HUES64 (cell line): ENCODE data around the gene NT5C3A.
"Not testable (repeated sequence)": the region's sequence is repeated elsewhere in the genome, so short reads cannot be mapped to it uniquely, and the experiment has no call there.

Source experiments
- H3K27ac ChIP-seq: 2 replicates; pipeline ENCODE4 v1.7.0; 2013; ENCODE audit warnings: low read depth, low read length, inconsistent platforms
- H3K27me3 ChIP-seq: 2 replicates; pipeline ENCODE4 v1.6.1; 2013; ENCODE audit warnings: mild to moderate bottlenecking, low read length; ENCODE audit not compliant: insufficient read depth
- H3K36me3 ChIP-seq: 2 replicates; pipeline ENCODE4 v1.6.1; 2013; ENCODE audit warnings: mild to moderate bottlenecking, low read length; ENCODE audit not compliant: insufficient read depth
- H3K4me1 ChIP-seq: 2 replicates; pipeline ENCODE4 v1.6.1; 2013; ENCODE audit warnings: mild to moderate bottlenecking, low read length, moderate library complexity; ENCODE audit not compliant: insufficient read depth
- H3K4me3 ChIP-seq: 2 replicates; pipeline ENCODE4 v1.5.1; 2013; ENCODE audit warnings: mild to moderate bottlenecking, low read length, moderate library complexity
- H3K9ac ChIP-seq: 2 replicates; pipeline ENCODE4 v1.6.1; 2013; ENCODE audit warnings: mild to moderate bottlenecking, low read depth, low read length
- H3K9me3 ChIP-seq: 2 replicates; pipeline ENCODE4 v1.6.1; 2013; ENCODE audit warnings: low read depth, low read length; ENCODE audit not compliant: insufficient read depth
- WGBS: fragments of 150-250, 120-280 bp; methylation state at CpG from one replicate; pipeline ENCODE4 v1.1.7; 2013; ENCODE audit warnings: missing lambda C conversion rate; 5-methylcytosine and 5-hydroxymethylcytosine counted together

NT5C3A gene

DNA sequence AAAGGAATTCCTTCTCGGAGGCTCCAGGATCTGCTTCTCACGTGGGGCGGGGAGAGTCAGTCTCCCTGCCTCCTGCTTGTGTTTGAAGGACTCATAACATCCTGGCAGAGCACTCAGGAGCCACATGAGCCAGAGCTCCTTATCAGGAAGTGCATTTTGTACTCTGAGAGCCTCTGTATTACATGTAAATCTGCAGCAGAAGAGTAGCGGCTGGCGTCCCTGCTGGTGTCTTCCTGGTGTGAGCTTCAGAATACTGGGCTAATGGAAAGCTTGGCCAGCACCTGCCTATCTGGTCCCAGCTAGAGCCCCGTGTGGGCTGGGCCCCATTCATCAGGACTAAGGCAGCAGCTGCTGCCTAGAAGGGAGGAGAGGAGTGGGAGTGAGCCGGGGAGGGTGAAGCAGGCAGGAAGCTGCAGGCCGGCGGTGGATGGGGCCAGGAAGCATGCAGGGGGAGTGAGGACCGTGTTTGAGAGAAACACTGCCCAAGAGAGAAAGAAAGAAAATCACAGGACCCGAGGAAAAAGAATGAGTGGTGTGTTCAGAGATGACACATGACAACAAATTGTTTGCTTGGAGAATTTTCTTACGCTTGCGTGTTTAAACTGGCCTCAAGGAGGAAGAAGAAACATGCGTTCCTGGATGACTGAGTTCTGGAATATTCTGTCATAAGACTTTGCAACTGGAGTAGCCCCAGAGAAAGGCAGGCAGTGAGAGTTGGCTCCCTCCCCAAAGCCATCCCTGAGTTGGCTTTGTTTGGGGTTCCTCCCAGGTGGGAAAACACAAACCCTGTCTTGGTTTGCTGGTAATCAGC, 64.0 kb downstream of the NT5C3A start:
- H3K27ac ChIP-seq = not testable (repeated sequence)
- WGBS = 38% methylated on average over 14 of the region's 14 CpGs
- H3K4me3 ChIP-seq = 0 out of 2 replicates have a peak overlapping the region, but pooled peaks have one; percentile 27

DNA sequence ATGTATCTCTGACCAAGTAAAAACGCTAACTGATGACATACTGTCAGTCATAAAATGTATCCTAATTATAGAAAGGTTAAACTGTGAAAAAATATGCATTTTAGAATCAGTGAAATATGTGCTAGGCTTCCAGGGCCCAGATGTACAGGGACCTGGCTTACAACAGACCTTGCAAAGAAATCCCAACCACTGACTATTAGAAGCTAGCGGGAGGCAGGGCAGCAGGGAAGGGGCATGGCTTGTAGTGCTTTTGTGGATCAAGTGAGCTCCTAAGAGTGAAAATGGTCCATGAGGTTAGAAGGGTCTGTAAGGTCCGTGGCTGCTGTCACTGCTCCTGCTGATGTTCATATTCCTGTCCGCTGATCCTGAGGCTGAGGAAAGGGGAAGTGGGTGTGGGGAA, 64.6 kb downstream of the NT5C3A start:
- 0 out of 2 replicates have a peak overlapping the region, but pooled peaks have one; percentile 44 for H3K9ac ChIP-seq

More for the DNA sequence above, 64.0 kb downstream of the NT5C3A start:
- H3K36me3 ChIP-seq, H3K27me3 ChIP-seq, H3K4me1 ChIP-seq, H3K9me3 ChIP-seq: not testable (repeated sequence)
- H3K9ac ChIP-seq = peak overlapping the region; percentile 44; the same call in 1 of the 2 replicates

DNA sequence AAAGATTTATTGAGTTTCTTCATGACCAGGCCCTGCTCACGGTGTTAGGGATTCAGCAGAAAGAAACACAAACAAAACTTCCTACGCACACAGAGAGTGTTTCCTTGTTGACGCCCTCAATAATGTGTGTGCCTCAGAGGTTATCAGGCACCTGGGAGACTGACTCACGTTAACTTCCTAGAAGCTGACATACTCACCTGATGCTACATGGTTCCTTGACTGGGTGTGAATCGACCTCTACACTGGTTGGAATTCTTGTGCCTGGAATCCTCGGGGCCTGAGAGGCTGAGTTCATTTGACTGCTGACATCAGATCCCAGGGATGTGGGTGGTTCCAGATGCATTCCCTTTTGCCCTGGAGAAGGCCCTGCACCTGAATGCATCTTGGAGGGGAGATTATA, 69.8 kb downstream of the NT5C3A start:
- H3K27me3 ChIP-seq, H3K27ac ChIP-seq, H3K9me3 ChIP-seq, H3K36me3 ChIP-seq, H3K9ac ChIP-seq, H3K4me3 ChIP-seq, H3K4me1 ChIP-seq: not testable (repeated sequence)
- 98% methylated on average over 6 of the region's 6 CpGs for WGBS

More for the DNA sequence above, 64.6 kb downstream of the NT5C3A start:
- H3K27me3 ChIP-seq, H3K9me3 ChIP-seq, H3K36me3 ChIP-seq, H3K27ac ChIP-seq, H3K4me1 ChIP-seq: not testable (repeated sequence)
- 0 out of 2 replicates have a peak overlapping the region, but pooled peaks have one; percentile 27 for H3K4me3 ChIP-seq
- 38% methylated on average over 1 of the region's 4 CpGs for WGBS

DNA sequence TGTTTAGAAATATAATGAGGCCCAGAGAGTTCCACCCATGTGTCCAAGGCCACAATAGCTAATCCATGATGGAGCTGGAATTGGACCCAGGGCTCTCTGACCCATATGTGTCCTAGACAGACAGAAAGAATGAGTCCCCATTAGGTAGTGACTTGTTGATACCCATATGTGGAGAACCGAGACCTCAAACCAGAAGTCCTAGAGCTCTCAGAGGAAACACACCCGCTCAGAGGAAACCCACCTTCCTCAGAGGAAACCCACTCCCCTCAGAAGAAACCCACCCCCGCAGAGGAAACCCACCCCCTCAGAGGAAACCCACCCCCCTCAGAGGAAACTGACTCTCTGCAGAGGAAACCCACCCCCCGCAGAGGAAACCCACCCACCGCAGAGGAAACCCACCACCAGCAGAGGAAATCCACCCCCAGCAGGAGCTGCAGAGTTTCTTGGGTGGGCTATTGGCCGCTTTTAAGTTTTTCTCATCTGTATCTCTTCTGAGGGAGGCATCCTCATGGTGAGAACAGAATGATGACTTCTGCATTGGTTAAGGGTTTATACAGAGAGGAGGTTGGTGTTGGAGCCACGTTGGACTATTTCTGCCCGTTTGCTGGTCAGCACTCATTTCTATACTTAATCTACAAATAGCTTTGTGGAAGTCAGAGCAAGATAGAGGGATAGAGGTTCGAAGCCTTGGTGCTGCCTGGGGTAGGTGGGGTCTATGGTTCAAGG, 70.4 kb downstream of the NT5C3A start:
- H3K9me3 ChIP-seq, H3K4me3 ChIP-seq, H3K9ac ChIP-seq, H3K36me3 ChIP-seq, H3K27me3 ChIP-seq, H3K4me1 ChIP-seq, H3K27ac ChIP-seq: not testable (repeated sequence)
- 100% methylated on average over 1 of the region's 9 CpGs for WGBS

DNA sequence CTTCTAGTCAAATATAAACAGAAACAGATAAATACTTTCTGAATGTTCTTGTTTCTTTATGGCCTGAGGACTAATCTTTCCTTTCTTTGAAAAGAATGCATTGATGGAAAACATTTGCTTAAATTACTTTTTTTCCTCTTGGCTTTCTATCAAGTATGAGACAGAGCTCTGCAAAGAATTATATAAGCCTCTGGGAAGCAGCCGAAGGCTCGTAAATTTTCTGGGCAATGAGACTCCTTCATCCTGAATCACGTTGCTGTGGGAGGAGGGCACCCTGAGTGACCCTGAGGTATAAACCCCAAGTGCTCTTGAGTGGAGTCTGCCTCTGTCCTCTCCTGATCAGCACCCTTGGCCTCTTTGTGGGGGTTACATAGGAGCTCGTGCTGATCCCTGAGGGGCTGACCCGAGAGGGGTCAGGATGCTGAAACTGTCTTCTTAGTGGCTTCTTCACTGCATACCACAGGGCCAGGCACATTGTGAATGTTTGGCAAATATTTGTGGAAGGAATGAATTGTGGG, 71.4 kb downstream of the NT5C3A start:
- not testable (repeated sequence) for H3K9me3 ChIP-seq, H3K9ac ChIP-seq, H3K27me3 ChIP-seq, H3K27ac ChIP-seq, H3K36me3 ChIP-seq, H3K4me1 ChIP-seq, H3K4me3 ChIP-seq
- 87% methylated on average over 2 of the region's 5 CpGs for WGBS

DNA sequence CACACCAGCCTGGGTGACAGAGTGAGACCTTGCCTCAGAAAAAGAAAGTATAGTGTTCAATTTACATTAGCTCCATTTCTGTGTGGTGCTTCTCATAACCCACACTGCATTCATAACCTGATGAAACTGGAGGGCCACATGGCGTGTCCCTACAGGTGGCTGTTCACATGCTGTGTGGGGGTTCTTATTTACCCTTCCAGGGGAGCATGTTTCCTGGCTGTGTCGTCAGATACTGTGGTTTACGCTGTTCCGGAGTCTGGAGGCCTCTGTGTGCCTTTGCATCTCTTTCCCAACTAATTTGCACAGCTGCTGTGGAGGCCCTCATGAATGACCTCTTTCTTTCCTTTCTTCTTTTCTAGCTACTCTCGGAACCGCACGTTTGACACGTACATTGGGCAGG, 74.4 kb downstream of the NT5C3A start:
- not testable (repeated sequence) for H3K9ac ChIP-seq, H3K36me3 ChIP-seq, H3K4me1 ChIP-seq, H3K9me3 ChIP-seq, H3K27me3 ChIP-seq, H3K4me3 ChIP-seq, H3K27ac ChIP-seq
- 93% methylated on average over 6 of the region's 8 CpGs for WGBS

DNA sequence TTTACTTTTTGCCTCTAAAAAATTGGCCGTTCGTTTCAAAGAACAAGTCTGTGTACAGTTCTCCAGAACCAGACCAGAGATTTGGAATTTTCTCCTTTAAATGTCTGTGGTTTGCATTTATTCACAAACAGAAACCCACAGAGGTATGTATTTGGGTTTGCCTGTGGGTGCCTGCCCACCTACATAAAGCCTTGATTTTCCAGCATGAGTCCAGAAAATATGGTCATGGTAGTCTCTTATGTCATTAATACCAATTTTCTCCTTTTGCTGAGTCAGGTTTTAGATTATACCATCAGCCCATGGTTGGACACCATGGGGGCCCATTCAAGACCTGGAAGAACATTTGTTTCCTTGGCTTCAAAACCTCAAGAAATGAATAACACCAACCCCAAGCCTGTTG, 82.7 kb downstream of the NT5C3A start:
- not testable (repeated sequence) for H3K27ac ChIP-seq, H3K9ac ChIP-seq, H3K36me3 ChIP-seq, H3K4me1 ChIP-seq, H3K27me3 ChIP-seq, H3K9me3 ChIP-seq, H3K4me3 ChIP-seq
- WGBS = no CpG with 5 or more reads among the region's 2 CpGs

DNA sequence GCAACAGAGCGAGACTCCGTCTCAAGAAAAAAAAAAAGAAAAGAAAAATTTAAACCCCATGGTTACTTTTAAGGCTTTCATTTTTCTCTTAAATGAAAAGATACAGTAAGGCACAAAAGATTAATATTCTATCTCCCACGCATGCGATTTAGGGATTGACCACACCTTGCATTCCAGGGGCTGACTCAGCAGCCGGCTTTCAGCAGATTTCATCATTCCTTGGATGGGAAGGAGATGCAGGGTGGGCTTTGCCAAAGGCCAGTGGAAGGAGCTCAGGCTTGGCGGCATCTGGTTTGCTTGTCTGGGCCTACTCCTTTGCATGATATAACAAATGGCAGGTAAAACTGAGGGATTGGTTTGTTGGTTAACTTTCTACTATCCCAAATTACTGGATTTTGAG, 83.3 kb downstream of the NT5C3A start:
- not testable (repeated sequence) for H3K27me3 ChIP-seq, H3K27ac ChIP-seq, H3K36me3 ChIP-seq, H3K9me3 ChIP-seq, H3K4me1 ChIP-seq, H3K9ac ChIP-seq, H3K4me3 ChIP-seq
- 99% methylated on average over 4 of the region's 6 CpGs for WGBS

DNA sequence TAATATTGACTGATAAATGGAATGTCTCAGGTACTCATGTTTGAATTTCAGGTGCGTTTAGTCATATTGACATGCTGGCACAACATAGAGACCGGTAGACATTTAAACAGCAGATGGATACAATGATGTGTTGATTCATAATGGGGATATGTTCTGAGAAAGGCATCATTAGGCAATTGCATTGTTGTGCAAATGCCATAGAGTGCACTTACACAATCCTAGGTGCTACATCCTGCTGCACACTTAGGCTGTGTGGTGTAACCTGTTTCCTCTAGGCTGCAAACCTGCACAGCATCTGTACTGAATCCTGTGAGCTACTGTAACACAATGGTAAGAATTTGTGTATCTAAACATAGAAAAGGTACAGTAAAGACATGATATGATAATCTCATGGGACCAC, 85.4 kb downstream of the NT5C3A start:
- H3K36me3 ChIP-seq, H3K4me1 ChIP-seq, H3K4me3 ChIP-seq, H3K27me3 ChIP-seq, H3K9me3 ChIP-seq, H3K9ac ChIP-seq, H3K27ac ChIP-seq: not testable (repeated sequence)
- WGBS = 94% methylated on average over 2 of the region's 2 CpGs

DNA sequence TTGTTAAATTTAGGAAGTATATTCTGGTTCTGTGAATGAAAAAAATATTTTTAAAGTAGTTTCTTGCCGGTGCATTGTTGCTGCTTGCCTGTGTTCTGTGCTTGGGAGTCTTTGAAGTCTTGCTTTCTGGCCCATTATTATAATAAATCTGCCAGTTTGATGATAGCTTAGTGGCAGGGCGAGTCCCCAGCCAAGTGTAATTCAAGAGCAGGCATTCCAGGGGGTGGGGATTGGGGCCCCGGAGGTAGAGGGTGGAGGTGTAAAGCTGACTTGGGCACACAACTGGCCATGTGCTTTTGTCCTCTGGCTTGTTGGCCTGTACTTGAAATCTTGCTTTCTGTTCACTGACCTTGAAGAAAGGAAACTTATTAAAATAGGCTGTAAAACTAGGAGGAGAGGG, 90.6 kb downstream of the NT5C3A start:
- not testable (repeated sequence) for H3K27ac ChIP-seq, H3K9ac ChIP-seq, H3K36me3 ChIP-seq, H3K27me3 ChIP-seq, H3K9me3 ChIP-seq, H3K4me1 ChIP-seq, H3K4me3 ChIP-seq
- 95% methylated on average over 1 of the region's 3 CpGs for WGBS

DNA sequence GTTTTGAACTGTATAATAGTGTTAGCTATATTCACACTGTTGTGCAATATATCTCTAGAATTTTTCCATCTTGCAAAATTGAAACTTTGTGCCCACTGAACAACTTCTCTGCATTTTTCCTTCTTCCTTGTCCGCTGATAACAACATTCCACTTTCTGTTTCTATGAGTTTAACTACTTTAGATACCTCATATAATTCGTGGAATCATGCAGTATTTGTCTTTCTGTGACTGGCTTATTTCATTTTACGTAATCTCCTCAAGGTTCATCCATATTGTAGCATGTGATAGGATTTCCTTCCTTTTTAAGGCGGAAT, 95.4 kb downstream of the NT5C3A start:
- H3K4me3 ChIP-seq, H3K9me3 ChIP-seq, H3K4me1 ChIP-seq, H3K9ac ChIP-seq, H3K36me3 ChIP-seq, H3K27ac ChIP-seq, H3K27me3 ChIP-seq: not testable (repeated sequence)
- 93% methylated on average over 2 of the region's 4 CpGs for WGBS
